IMR-90 (cell line): ENCODE results near the gene C1QTNF1.

Experiments used
- CTCF ChIP-seq: conservative IDR thresholded peaks from 2 replicates; pipeline ENCODE4 v1.5.1; 2012; ENCODE audit warnings: mild to moderate bottlenecking, low read depth, low read length, improper control_type of control experiment
- USF2 ChIP-seq: fragments of 150-350 bp; IDR thresholded peaks from 2 replicates; pipeline ENCODE4 v1.6.1; 2017; ENCODE audit warnings: mild to moderate bottlenecking, antibody characterized with exemption, low read length, low read depth

- no peak for TF ChIP-seq CTCF
- no peak for TF ChIP-seq USF2
These were observed 49.1 kb upstream of the C1QTNF1 start for GRCh38 chr17:78974635-78975591.
